ENCODE results near the gene SYT8.

SYT8 gene

GRCh38 chr11:1864831-1865665 lies 30.3 kb downstream of the SYT8 start:
- Histone ChIP-seq H3K9me3 (ENCODE audit: control insufficient read depth in 2 of 2, low read length in 2 of 2) (no peaks in the 10 kb centered on the region), H3K9ac (ENCODE audit: low read length in 2 of 2) (peak overlapping the region; percentile 62 to 83), H3K4me3 (ENCODE audit: low read length in 2 of 2) (peak overlapping the region; percentile 51 to 71), H3K4me1 (ENCODE audit: control insufficient read depth, insufficient read depth, low read length) (peaks cover 42% of the 10 kb centered on the region), H3K27me3 (ENCODE audit: control insufficient read depth in 1 of 2, insufficient read depth in 2 of 2, low read length in 2 of 2) (peaks cover 0 to 5% of the 10 kb centered on the region in 2 donors), H3K36me3 (ENCODE audit: control insufficient read depth in 2 of 2, insufficient read depth in 2 of 2, low read length in 2 of 2) (no peaks in the 10 kb centered on the region), H3K27ac (ENCODE audit: low read length) (peak overlapping the region; percentile 83)

- Histone ChIP-seq H3K27ac (ENCODE audit: low read length) (no peak overlapping the region), H3K4me1 (ENCODE audit: control insufficient read depth, insufficient read depth, low read length) (peaks cover 52% of the 10 kb centered on the region), H3K4me3 (ENCODE audit: low read length in 2 of 2) (peak overlapping the region in 1 of 2 donors; percentile 71)
These were observed 31.4 kb downstream of the SYT8 start for GRCh38 chr11:1866226-1866625.

GRCh38 chr11:1866776-1867175 lies 32.0 kb downstream of the SYT8 start:
- H3K27ac ChIP-seq (ENCODE audit: low read length) = no peak overlapping the region
- H3K4me1 ChIP-seq (ENCODE audit: control insufficient read depth, insufficient read depth, low read length) = peaks cover 52% of the 10 kb centered on the region
- H3K9me3 ChIP-seq (ENCODE audit: control insufficient read depth in 2 of 2, low read length in 2 of 2) = no peaks in the 10 kb centered on the region
- peaks cover 13 to 14% of the 10 kb centered on the region in 2 donors for H3K27me3 ChIP-seq (ENCODE audit: control insufficient read depth in 1 of 2, insufficient read depth in 2 of 2, low read length in 2 of 2)
- no peak overlapping the region for H3K9ac ChIP-seq (ENCODE audit: low read length in 2 of 2)
- H3K36me3 ChIP-seq (ENCODE audit: control insufficient read depth in 2 of 2, insufficient read depth in 2 of 2, low read length in 2 of 2) = no peaks in the 10 kb centered on the region
- peak overlapping the region in 1 of 2 donors; percentile 35 for H3K4me3 ChIP-seq (ENCODE audit: low read length in 2 of 2)

More at GRCh38 chr11:1866226-1866625, 31.4 kb downstream of the SYT8 start:
- Histone ChIP-seq H3K9me3 (ENCODE audit: control insufficient read depth in 2 of 2, low read length in 2 of 2) (no peaks in the 10 kb centered on the region), H3K27me3 (ENCODE audit: control insufficient read depth in 1 of 2, insufficient read depth in 2 of 2, low read length in 2 of 2) (peaks cover 8 to 12% of the 10 kb centered on the region in 2 donors), H3K36me3 (ENCODE audit: control insufficient read depth in 2 of 2, insufficient read depth in 2 of 2, low read length in 2 of 2) (no peaks in the 10 kb centered on the region), H3K9ac (ENCODE audit: low read length in 2 of 2) (peak overlapping the region in 1 of 2 donors; percentile 21)

- H3K27me3 ChIP-seq (ENCODE audit: control insufficient read depth in 1 of 2, insufficient read depth in 2 of 2, low read length in 2 of 2) = peaks cover 13 to 14% of the 10 kb centered on the region in 2 donors
- H3K36me3 ChIP-seq (ENCODE audit: control insufficient read depth in 2 of 2, insufficient read depth in 2 of 2, low read length in 2 of 2) = no peaks in the 10 kb centered on the region
- H3K4me1 ChIP-seq (ENCODE audit: control insufficient read depth, insufficient read depth, low read length) = peaks cover 52% of the 10 kb centered on the region
- H3K4me3 ChIP-seq (ENCODE audit: low read length in 2 of 2) = no peak overlapping the region
- H3K27ac ChIP-seq (ENCODE audit: low read length) = no peak overlapping the region
- H3K9ac ChIP-seq (ENCODE audit: low read length in 2 of 2) = no peak overlapping the region
- no peaks in the 10 kb centered on the region for H3K9me3 ChIP-seq (ENCODE audit: control insufficient read depth in 2 of 2, low read length in 2 of 2)
These were observed 32.6 kb downstream of the SYT8 start for GRCh38 chr11:1867381-1867780.

GRCh38 chr11:1868056-1868635 lies 33.4 kb downstream of the SYT8 start:
- Histone ChIP-seq H3K4me1 (ENCODE audit: control insufficient read depth, insufficient read depth, low read length) (peaks cover 50% of the 10 kb centered on the region), H3K9ac (ENCODE audit: low read length in 2 of 2) (no peak overlapping the region), H3K9me3 (ENCODE audit: control insufficient read depth in 2 of 2, low read length in 2 of 2) (no peaks in the 10 kb centered on the region), H3K4me3 (ENCODE audit: low read length in 2 of 2) (peak overlapping the region in 1 of 2 donors; percentile 67), H3K27ac (ENCODE audit: low read length) (no peak overlapping the region), H3K36me3 (ENCODE audit: control insufficient read depth in 2 of 2, insufficient read depth in 2 of 2, low read length in 2 of 2) (no peaks in the 10 kb centered on the region), H3K27me3 (ENCODE audit: control insufficient read depth in 1 of 2, insufficient read depth in 2 of 2, low read length in 2 of 2) (peaks cover 13 to 14% of the 10 kb centered on the region in 2 donors)

- H3K9ac ChIP-seq (ENCODE audit: low read length in 2 of 2) = no peak overlapping the region
- H3K27ac ChIP-seq (ENCODE audit: low read length) = peak overlapping the region; percentile 46
- H3K4me3 ChIP-seq (ENCODE audit: low read length in 2 of 2) = peak overlapping the region in 1 of 2 donors; percentile 67
These were observed 34.0 kb downstream of the SYT8 start for GRCh38 chr11:1868636-1869291.

GRCh38 chr11:1869427-1870325 lies 34.9 kb downstream of the SYT8 start:
- peak overlapping the region in 1 of 2 donors; percentile 67 for H3K4me3 ChIP-seq (ENCODE audit: low read length in 2 of 2)
- H3K27ac ChIP-seq (ENCODE audit: low read length) = no peak overlapping the region
- no peaks in the 10 kb centered on the region for H3K9me3 ChIP-seq (ENCODE audit: control insufficient read depth in 2 of 2, low read length in 2 of 2)
- peaks cover 13 to 14% of the 10 kb centered on the region in 2 donors for H3K27me3 ChIP-seq (ENCODE audit: control insufficient read depth in 1 of 2, insufficient read depth in 2 of 2, low read length in 2 of 2)
- H3K4me1 ChIP-seq (ENCODE audit: control insufficient read depth, insufficient read depth, low read length) = peaks cover 37% of the 10 kb centered on the region
- no peaks in the 10 kb centered on the region for H3K36me3 ChIP-seq (ENCODE audit: control insufficient read depth in 2 of 2, insufficient read depth in 2 of 2, low read length in 2 of 2)
- no peak overlapping the region for H3K9ac ChIP-seq (ENCODE audit: low read length in 2 of 2)

More at GRCh38 chr11:1868636-1869291, 34.0 kb downstream of the SYT8 start:
- H3K27me3 ChIP-seq (ENCODE audit: control insufficient read depth in 1 of 2, insufficient read depth in 2 of 2, low read length in 2 of 2) = peaks cover 13 to 14% of the 10 kb centered on the region in 2 donors
- H3K9me3 ChIP-seq (ENCODE audit: control insufficient read depth in 2 of 2, low read length in 2 of 2) = no peaks in the 10 kb centered on the region
- no peaks in the 10 kb centered on the region for H3K36me3 ChIP-seq (ENCODE audit: control insufficient read depth in 2 of 2, insufficient read depth in 2 of 2, low read length in 2 of 2)
- H3K4me1 ChIP-seq (ENCODE audit: control insufficient read depth, insufficient read depth, low read length) = peaks cover 44% of the 10 kb centered on the region

- H3K9ac ChIP-seq (ENCODE audit: low read length in 2 of 2) = no peak overlapping the region
- no peaks in the 10 kb centered on the region for H3K9me3 ChIP-seq (ENCODE audit: control insufficient read depth in 2 of 2, low read length in 2 of 2)
These were observed 35.5 kb downstream of the SYT8 start for GRCh38 chr11:1870326-1870696.

GRCh38 chr11:1870721-1871466 lies 36.1 kb downstream of the SYT8 start:
- Histone ChIP-seq H3K4me1 (ENCODE audit: control insufficient read depth, insufficient read depth, low read length) (peaks cover 27% of the 10 kb centered on the region), H3K36me3 (ENCODE audit: control insufficient read depth in 2 of 2, insufficient read depth in 2 of 2, low read length in 2 of 2) (no peaks in the 10 kb centered on the region), H3K27me3 (ENCODE audit: control insufficient read depth in 1 of 2, insufficient read depth in 2 of 2, low read length in 2 of 2) (peaks cover 14 to 15% of the 10 kb centered on the region in 2 donors), H3K27ac (ENCODE audit: low read length) (no peak overlapping the region), H3K4me3 (ENCODE audit: low read length in 2 of 2) (peak overlapping the region in 1 of 2 donors; percentile 67), H3K9ac (ENCODE audit: low read length in 2 of 2) (no peak overlapping the region), H3K9me3 (ENCODE audit: control insufficient read depth in 2 of 2, low read length in 2 of 2) (no peaks in the 10 kb centered on the region)

More at GRCh38 chr11:1870326-1870696, 35.5 kb downstream of the SYT8 start:
- Histone ChIP-seq H3K4me3 (ENCODE audit: low read length in 2 of 2) (peak overlapping the region in 1 of 2 donors; percentile 67), H3K36me3 (ENCODE audit: control insufficient read depth in 2 of 2, insufficient read depth in 2 of 2, low read length in 2 of 2) (no peaks in the 10 kb centered on the region), H3K27me3 (ENCODE audit: control insufficient read depth in 1 of 2, insufficient read depth in 2 of 2, low read length in 2 of 2) (peaks cover 14% of the 10 kb centered on the region in 2 donors), H3K4me1 (ENCODE audit: control insufficient read depth, insufficient read depth, low read length) (peaks cover 31% of the 10 kb centered on the region), H3K27ac (ENCODE audit: low read length) (no peak overlapping the region)
